Right lobe of liver (tissue), 6 donors: ENCODE data around the gene LMF2. TPM values are rescaled to one million over a fixed set of nuclear protein-coding genes. Genes with fewer than 3 reads are reported as not detected.

Source experiments
- ATAC-seq, 4 donors: fragments of 200-7000 bp; cut with Tn5 transposase; one replicate each; pipeline ENCODE4 v1.9.1; 2020; ENCODE audit warnings: mild to moderate bottlenecking in 4 of 4, moderate library complexity in 4 of 4
- DNase-seq, 3 donors: peaks; one replicate each; pipeline ENCODE4 v3.0.0-alpha.2; 2020
- H3K27ac ChIP-seq, 3 donors: fragments of 200-600 bp; one replicate each; pipeline ENCODE4 v1.8.0; 2022
- H3K27me3 ChIP-seq, 2 donors: fragments of 200-600 bp; one replicate each; pipeline ENCODE4 v1.8.0; 2022
- H3K36me3 ChIP-seq, 4 donors: fragments of 200-600 bp; sonication (generic) in 1 of 4; one replicate each; pipeline versions ENCODE4 v1.5.1 to v1.8.0; 2017 to 2022; ENCODE audit warnings: control low read depth in 1 of 4
- H3K4me1 ChIP-seq, 4 donors: fragments of 200-600 bp; sonication (generic) in 1 of 4; one replicate each; pipeline versions ENCODE4 v1.5.1 to v1.8.0; 2017 to 2022; ENCODE audit warnings: control low read depth in 1 of 4
- H3K4me3 ChIP-seq, 3 donors: fragments of 200-600 bp; one replicate each; pipeline ENCODE4 v1.8.0; 2022
- H3K9me3 ChIP-seq, 4 donors: fragments of 200-600 bp; sonication (generic) in 1 of 4; one replicate each; pipeline versions ENCODE4 v1.5.1 to v1.8.0; 2017 to 2022; ENCODE audit warnings: control low read depth in 1 of 4
- POLR2A ChIP-seq: fragments of 450-650 bp; IDR thresholded peaks from one replicate; pipeline ENCODE4 v1.6.1; 2017; ENCODE audit warnings: antibody characterized with exemption, mild to moderate bottlenecking
- WGBS: methylation state at CpG from one replicate; pipeline ENCODE4 v1.1.6; 2018; ENCODE audit warnings: low coverage, low lambda C conversion rate; ENCODE audit not compliant: insufficient coverage; ENCODE audit errors: missing lambda C conversion rate; 5-methylcytosine and 5-hydroxymethylcytosine counted together
- intact Hi-C, 2 donors: fragments of 100-400 bp; cut with DNase I; formaldehyde crosslinking; loops; one replicate each; pipeline versions ENCODE4 v1.11.2 to v1.14.1; 2022
- total RNA-seq, 6 experiments: library from RNA; depleted of rRNA in 2 of 6; stranded (reverse); fragments of >200 nt in 2 of 6; fragmentation: NEBNext Ultra II Directional in 3 of 6; extraction: Animal tissue kit (Norgen Biotek cat#: 25700) in 3 of 6; gene quantifications; one replicate each; pipeline versions ENCODE4 v1.1.0 to v1.2.4, GENCODE V29; 2016 to 2023
- TF ChIP-seq, protein P1 (sequence below), 4 donors: fragments of 200-600 bp in 3 of 4; fragments of 450-650 bp in 1 of 4; IDR thresholded peaks; one replicate each; pipeline versions ENCODE4 v1.5.1 to v1.8.0; 2016 to 2022; ENCODE audit warnings: antibody characterized with exemption in 4 of 4, mild to moderate bottlenecking in 2 of 4
- donor health status: DM: no; HTN: yes; CAD: no.
- donor health status: DM: no; HTN: no; CAD: no.
- donor health status: DM: no; HTN: no; CAD: no.
- donor health status: DM: no; HTN: yes; CAD: no.
- donor health status: DM: no; HTN: yes; CAD: no.

LMF2 gene
- total RNA-seq, 6 experiments from 2014 or later: 33.2 to 47.6 (median 41.7) TPM

DNA sequence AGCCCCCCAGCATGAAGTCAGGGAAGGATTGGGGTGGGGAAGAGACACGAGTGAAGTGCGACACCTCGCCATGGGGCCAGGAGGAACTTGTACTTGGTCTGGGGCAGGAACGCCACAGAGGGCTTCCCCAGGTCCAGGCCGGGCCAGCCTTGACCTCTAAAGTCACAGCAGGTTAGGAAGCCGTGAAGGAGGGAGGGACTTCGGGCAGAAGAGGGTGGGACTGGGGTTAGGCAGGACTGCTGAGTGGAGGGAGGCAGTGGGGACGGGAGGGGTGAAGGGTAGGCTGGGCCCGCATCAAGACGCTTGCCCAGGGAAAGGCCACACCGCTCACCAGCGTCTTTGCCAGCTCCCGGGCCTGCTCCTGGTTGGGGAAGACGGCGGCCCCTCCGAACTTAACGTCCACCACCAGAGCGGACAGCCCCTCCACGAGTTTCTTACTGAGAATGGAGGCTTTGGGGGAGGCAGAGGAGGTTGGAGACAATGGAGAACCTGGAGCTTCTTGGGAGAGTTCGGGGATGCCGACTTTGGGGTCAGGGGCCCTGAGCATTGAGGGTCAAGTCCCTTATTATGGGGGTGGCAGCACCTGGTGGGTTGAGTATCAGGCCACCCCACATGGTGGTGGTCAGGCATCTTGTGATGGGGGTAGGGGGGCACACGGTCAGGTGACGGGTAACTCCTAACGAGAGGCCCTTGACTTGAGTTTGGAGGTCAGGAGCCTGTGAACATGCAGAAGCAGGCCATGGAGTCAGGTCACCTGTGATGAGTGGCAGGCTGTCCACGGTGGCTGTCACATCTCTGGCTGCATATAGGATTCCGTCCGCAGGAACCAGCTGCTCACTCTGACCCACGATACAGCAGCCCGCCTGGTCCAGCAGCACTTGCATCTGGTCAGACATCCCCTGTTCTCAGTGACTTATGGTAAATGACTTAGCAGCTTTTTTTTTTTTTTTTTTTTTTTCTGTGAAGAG lies 19.6 kb upstream of the LMF2 start:
- peak; percentile 82 to 85 (median 84) for DNase-seq
- H3K36me3 ChIP-seq: peaks cover 0 to 18% (median 3%) of the 10 kb centered on the region in 4 donors
- peak; percentile 0 to 16 (median 10) for ATAC-seq
- peak overlapping the region; percentile 66 to 74 (median 68) for H3K4me3 ChIP-seq
- intact Hi-C loops: loop anchor here in 1 of 2 donors (10.0 kb wide), 1 partner anchor 88 kb away; no protein-coding TSS in a partner anchor
- WGBS: 0% methylated on average over 2 of the region's 29 CpGs
- H3K27me3 ChIP-seq: no peaks in the 10 kb centered on the region
- TF ChIP-seq POLR2A: peak; percentile 34
- TF ChIP-seq, protein P1, sequence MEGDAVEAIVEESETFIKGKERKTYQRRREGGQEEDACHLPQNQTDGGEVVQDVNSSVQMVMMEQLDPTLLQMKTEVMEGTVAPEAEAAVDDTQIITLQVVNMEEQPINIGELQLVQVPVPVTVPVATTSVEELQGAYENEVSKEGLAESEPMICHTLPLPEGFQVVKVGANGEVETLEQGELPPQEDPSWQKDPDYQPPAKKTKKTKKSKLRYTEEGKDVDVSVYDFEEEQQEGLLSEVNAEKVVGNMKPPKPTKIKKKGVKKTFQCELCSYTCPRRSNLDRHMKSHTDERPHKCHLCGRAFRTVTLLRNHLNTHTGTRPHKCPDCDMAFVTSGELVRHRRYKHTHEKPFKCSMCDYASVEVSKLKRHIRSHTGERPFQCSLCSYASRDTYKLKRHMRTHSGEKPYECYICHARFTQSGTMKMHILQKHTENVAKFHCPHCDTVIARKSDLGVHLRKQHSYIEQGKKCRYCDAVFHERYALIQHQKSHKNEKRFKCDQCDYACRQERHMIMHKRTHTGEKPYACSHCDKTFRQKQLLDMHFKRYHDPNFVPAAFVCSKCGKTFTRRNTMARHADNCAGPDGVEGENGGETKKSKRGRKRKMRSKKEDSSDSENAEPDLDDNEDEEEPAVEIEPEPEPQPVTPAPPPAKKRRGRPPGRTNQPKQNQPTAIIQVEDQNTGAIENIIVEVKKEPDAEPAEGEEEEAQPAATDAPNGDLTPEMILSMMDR (IDR thresholded peaks at IDR 0.05): no peak
- H3K27ac ChIP-seq: peak overlapping the region; percentile 76 to 94 (median 87)
- H3K9me3 ChIP-seq: no peaks in the 10 kb centered on the region
- peaks cover 0 to 25% (median 12%) of the 10 kb centered on the region in 4 donors for H3K4me1 ChIP-seq

DNA sequence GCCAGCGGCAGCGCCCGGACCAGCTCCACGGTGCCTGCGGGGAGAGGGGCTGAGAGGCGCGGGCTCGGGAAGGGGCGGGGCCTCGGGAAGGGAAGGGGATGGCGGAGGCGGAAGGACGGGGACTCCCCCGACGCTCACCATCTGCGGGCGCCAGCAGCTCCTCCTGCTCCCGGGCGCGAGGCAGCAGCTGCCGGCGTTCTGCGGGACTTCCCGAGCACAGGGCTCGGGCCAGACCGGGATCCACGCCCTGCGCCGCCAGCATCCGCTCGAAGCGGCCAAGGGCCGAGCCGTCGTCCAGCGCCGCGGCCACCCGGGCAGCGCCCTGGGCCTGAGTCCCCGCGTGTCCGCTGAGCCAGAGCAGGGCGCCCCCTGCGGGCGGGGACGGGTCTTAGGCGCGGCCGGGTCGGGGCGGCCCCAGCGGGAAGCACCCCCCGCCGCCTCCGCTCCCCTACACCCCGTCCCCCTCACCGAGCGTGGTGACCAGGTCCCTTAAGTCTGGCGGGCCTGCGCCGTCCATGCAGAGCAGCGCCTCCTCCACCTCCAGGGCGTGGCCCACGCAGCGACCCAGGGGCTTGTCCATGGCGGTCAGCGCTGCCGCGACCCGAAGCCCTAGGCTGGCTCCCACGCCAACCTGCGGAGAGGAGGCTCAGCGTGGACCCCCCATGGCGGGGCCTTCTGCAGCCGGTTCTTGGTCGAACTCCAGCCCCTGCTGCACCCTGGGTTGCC lies 18.8 kb upstream of the LMF2 start:
- ATAC-seq (peak; percentile 13 to 33 (median 20)), DNase-seq (peak; percentile 87 to 90 (median 90))
- Histone ChIP-seq H3K4me1 (peaks cover 0 to 25% (median 12%) of the 10 kb centered on the region in 4 donors), H3K27ac (peak overlapping the region; percentile 76 to 94 (median 87)), H3K4me3 (peak overlapping the region; percentile 66 to 74 (median 68)), H3K36me3 (peaks cover 0 to 23% (median 3%) of the 10 kb centered on the region in 4 donors), H3K9me3 (no peaks in the 10 kb centered on the region), H3K27me3 (no peaks in the 10 kb centered on the region)
- intact Hi-C loops: loop anchor here in 1 of 2 donors (10.0 kb wide), 1 partner anchor 89 kb away; no protein-coding TSS in a partner anchor
- 0% methylated on average over 13 of the region's 77 CpGs for WGBS
- TF ChIP-seq, protein P1 (IDR thresholded peaks at IDR 0.05): peak; percentile 45 to 84 (median 66)
- peak; percentile 33 for TF ChIP-seq POLR2A

DNA sequence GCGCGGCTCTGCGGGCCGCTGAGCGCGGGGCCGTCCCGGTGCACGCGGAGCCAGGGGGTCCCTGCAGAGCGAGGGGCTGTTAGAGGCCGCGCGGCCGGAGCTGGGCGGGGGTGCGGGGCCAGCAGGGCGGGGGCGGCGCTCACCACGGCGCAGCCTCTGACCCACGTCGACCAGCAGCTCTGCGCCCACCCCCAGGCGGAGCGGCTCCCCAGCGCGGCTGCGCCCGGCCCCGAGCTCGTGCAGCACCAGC lies 18.3 kb upstream of the LMF2 start:
- TF ChIP-seq, protein P1 (IDR thresholded peaks at IDR 0.05): no peak
- no peak for TF ChIP-seq POLR2A
- Histone ChIP-seq H3K4me3 (peak overlapping the region; percentile 66 to 74 (median 68)), H3K27me3 (no peaks in the 10 kb centered on the region), H3K36me3 (peaks cover 0 to 23% (median 3%) of the 10 kb centered on the region in 4 donors), H3K9me3 (no peaks in the 10 kb centered on the region), H3K27ac (peak overlapping the region; percentile 76 to 94 (median 87)), H3K4me1 (peaks cover 0 to 25% (median 12%) of the 10 kb centered on the region in 4 donors)
- intact Hi-C loops: loop anchor here in 1 of 2 donors (10.0 kb wide), 1 partner anchor 89 kb away; no protein-coding TSS in a partner anchor
- ATAC-seq (peak in 2 of 4 donors; percentile 4 to 5), DNase-seq (no peak)
- no CpG with 5 or more reads among the region's 33 CpGs for WGBS

DNA sequence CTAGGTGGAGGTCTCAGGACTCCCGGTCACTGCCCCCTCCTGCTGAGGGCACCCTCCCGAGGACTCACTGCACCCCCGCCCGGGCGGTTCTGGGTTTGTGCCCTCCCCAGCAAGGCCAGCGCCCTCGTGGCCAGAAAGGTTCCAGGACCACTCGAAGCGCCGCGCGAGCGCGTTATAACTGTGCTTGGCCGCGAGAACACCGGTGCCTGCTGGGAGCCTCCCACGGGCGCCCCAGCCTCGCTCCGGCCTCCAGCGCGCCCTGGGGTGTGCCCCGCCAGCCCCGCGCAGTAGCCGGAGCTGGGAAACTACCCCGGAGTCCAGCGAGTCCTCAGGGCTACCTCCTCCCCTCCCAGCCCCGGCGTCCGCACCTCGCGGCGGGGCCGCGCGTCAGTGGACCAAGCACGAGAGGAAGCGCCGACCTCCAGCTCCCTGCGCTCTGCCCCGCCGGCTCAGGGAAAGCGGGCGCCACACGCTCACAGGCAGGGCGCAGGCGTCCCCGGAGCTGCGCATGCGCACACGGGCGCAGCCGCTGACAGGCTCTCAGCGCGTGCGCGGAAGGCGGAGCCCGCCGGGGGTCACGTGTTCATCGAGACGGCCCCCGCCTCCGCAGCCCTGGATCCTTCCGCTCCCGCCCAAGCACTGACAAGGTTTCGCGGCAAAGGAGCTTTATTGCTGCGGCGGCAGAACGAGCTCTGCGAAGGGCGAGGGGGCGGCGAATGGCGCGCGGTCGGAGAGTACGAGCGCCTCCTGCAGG lies 17.8 kb upstream of the LMF2 start, which contains the start of gene SCO2:
TSS of gene SCO2 (minus strand) at position 495 of the 754 bp plus-strand sequence. CDS start 1,187 bp downstream, outside the sequence.
- ATAC-seq (peak; percentile 38 to 64 (median 56)), DNase-seq (peak; percentile 97)
- intact Hi-C loops: loop anchor here in 1 of 2 donors (10.0 kb wide), 1 partner anchor 90 kb away; no protein-coding TSS in a partner anchor
- WGBS: 0% methylated on average over 15 of the region's 84 CpGs
- H3K27ac ChIP-seq: peak within 1 kb of the TSS; percentile 76 to 94 (median 87)
- H3K9me3 ChIP-seq: no peaks in the 10 kb centered on the region
- peaks cover 0 to 23% (median 3%) of the 10 kb centered on the region in 4 donors for H3K36me3 ChIP-seq
- H3K4me3 ChIP-seq: peak within 1 kb of the TSS; percentile 66 to 74 (median 68)
- H3K4me1 ChIP-seq: peaks cover 0 to 25% (median 12%) of the 10 kb centered on the region in 4 donors
- H3K27me3 ChIP-seq: no peaks in the 10 kb centered on the region
- peak; percentile 92 for TF ChIP-seq POLR2A
- TF ChIP-seq, protein P1 (IDR thresholded peaks at IDR 0.05): peak; percentile 8 to 36 (median 29)
